ENCODE data around the gene GRAMD4. TPM values are rescaled to one million over a fixed set of nuclear protein-coding genes. Genes with fewer than 3 reads are reported as not detected.

Gene GRAMD4
- total and polyA plus RNA-seq, 10 of the 15 experiments (the other 5 are each of a cell fraction or from before 2014, with no cell fraction given) = 0.21 to 45.5 (median 10.6) TPM

DNA sequence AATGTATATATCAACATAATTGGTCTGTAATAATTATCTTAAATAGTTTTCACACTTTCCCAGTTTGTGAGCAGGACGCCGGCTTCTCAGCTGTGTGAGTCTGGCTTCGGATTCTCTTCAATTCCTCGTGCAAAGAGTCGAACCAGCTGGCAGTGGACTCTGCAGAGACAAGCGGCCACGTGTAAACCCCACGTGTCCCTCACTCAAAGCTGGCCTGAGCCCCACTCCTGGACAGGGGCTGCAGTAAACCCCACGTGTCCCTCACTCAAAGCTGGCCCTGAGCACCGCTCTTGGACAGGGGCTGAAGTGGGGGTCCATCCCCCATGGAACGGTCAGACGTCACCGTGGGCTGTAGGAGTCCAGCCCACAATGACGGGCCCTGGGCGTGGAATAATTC, 66.9 kb downstream of the GRAMD4 start:
- no TSS peak for BruUV-seq (replicated peaks)

More for the DNA sequence above, 66.9 kb downstream of the GRAMD4 start:
- H3K4me3 ChIP-seq = no peak overlapping the region
- H3K4me1 ChIP-seq (ENCODE audit: control insufficient read depth, insufficient read depth, low read length) = peaks cover 26% of the 10 kb centered on the region
- H3K27ac ChIP-seq (ENCODE audit: control insufficient read depth, insufficient read depth) = no peak overlapping the region
- no peak overlapping the region for H2AFZ ChIP-seq (ENCODE audit: control insufficient read depth, low read depth, low read length)
- no peaks in the 10 kb centered on the region for H4K20me1 ChIP-seq (ENCODE audit: control insufficient read depth, insufficient read depth)
- intact Hi-C loops (cut with micrococcal nuclease; ENCODE audit: unreplicated experiment) = no loop called here
- CTCF ChIA-PET = no interaction called here
- POLR2A ChIA-PET = no interaction called here
- TF ChIP-seq NR2F1 (conservative IDR thresholded peaks at IDR 0.05) (no peak), CBX5 (IDR thresholded peaks at IDR 0.05; ENCODE audit: low read depth) (no peak), MXI1 (IDR thresholded peaks at IDR 0.05; ENCODE audit: low read depth, low read length) (no peak), BRCA1 (IDR thresholded peaks at IDR 0.05; ENCODE audit: low read depth, low read length) (no peak), NRF1 (conservative IDR thresholded peaks at IDR 0.05; ENCODE audit: low read depth, low read length) (no peak), ZNF207 (IDR thresholded peaks at IDR 0.05; ENCODE audit: borderline replicate concordance) (no peak), RELA (IDR thresholded peaks at IDR 0.05; ENCODE audit: borderline replicate concordance, partially characterized antibody) (no peak), ZSCAN29 (IDR thresholded peaks at IDR 0.05) (no peak), BHLHE40 (IDR thresholded peaks at IDR 0.05; ENCODE audit: borderline replicate concordance in 1 of 2, low read depth in 2 of 2, low read length in 1 of 2) (no peak), SIX5 (IDR thresholded peaks at IDR 0.05; ENCODE audit: low read depth, low read length, severe bottlenecking) (no peak), SP1 (IDR thresholded peaks at IDR 0.05; ENCODE audit: low read depth, low read length) (no peak), MTA2 (IDR thresholded peaks at IDR 0.05; ENCODE audit: low read depth) (no peak), SMAD5 (IDR thresholded peaks at IDR 0.05; ENCODE audit: low read depth) (no peak), CEBPB (IDR thresholded peaks at IDR 0.05; ENCODE audit: borderline replicate concordance in 1 of 2, low read depth in 2 of 2, low read length in 2 of 2) (no peak)
- TF ChIP-seq, protein P1, sequence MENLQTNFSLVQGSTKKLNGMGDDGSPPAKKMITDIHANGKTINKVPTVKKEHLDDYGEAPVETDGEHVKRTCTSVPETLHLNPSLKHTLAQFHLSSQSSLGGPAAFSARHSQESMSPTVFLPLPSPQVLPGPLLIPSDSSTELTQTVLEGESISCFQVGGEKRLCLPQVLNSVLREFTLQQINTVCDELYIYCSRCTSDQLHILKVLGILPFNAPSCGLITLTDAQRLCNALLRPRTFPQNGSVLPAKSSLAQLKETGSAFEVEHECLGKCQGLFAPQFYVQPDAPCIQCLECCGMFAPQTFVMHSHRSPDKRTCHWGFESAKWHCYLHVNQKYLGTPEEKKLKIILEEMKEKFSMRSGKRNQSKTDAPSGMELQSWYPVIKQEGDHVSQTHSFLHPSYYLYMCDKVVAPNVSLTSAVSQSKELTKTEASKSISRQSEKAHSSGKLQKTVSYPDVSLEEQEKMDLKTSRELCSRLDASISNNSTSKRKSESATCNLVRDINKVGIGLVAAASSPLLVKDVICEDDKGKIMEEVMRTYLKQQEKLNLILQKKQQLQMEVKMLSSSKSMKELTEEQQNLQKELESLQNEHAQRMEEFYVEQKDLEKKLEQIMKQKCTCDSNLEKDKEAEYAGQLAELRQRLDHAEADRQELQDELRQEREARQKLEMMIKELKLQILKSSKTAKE (IDR thresholded peaks at IDR 0.05; ENCODE audit: low read depth, poor library complexity, severe bottlenecking) = no peak
- TF ChIP-seq, protein P2, sequence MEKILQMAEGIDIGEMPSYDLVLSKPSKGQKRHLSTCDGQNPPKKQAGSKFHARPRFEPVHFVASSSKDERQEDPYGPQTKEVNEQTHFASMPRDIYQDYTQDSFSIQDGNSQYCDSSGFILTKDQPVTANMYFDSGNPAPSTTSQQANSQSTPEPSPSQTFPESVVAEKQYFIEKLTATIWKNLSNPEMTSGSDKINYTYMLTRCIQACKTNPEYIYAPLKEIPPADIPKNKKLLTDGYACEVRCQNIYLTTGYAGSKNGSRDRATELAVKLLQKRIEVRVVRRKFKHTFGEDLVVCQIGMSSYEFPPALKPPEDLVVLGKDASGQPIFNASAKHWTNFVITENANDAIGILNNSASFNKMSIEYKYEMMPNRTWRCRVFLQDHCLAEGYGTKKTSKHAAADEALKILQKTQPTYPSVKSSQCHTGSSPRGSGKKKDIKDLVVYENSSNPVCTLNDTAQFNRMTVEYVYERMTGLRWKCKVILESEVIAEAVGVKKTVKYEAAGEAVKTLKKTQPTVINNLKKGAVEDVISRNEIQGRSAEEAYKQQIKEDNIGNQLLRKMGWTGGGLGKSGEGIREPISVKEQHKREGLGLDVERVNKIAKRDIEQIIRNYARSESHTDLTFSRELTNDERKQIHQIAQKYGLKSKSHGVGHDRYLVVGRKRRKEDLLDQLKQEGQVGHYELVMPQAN (conservative IDR thresholded peaks at IDR 0.05) = no peak
- RAD21 ChIA-PET (ENCODE audit: unreplicated experiment) = no interaction called here
- SMC1A ChIA-PET (ENCODE audit: uncharacterized antibody, unreplicated experiment) = no interaction called here
- in situ Hi-C loops (cut with MboI) = no loop called here
- no peaks in the 10 kb centered on the region for H3K79me2 ChIP-seq (ENCODE audit: control insufficient read depth, insufficient read depth, low read length)
- ATAC-seq = no peak
- no peaks in the 10 kb centered on the region for H3K9me3 ChIP-seq (replicated peaks; ENCODE audit: control insufficient read depth, insufficient read depth, low read length)
- H3K27me3 ChIP-seq (replicated peaks in 1 of 2; ENCODE audit: control insufficient read depth in 2 of 2, insufficient read depth in 2 of 2, low read length in 1 of 2) = no peaks in the 10 kb centered on the region
- DNase-seq (ENCODE audit: low read depth, low spot score) = no peak
- no peak for FAIRE-seq
- WGBS (ENCODE audit: insufficient coverage, insufficient replicate concordance, low lambda C conversion rate, missing lambda C conversion rate) = 96% methylated on average over 15 of the region's 15 CpGs
- no peak overlapping the region for H3K9ac ChIP-seq (ENCODE audit: control insufficient read depth, insufficient read depth, low read length)
- peaks cover 8 to 28% of the 10 kb centered on the region in 2 experiments; a peak in 3 of 4 replicates for H3K36me3 ChIP-seq (ENCODE audit: control insufficient read depth in 2 of 2, insufficient read depth in 2 of 2, low read length in 1 of 2)
- H3K4me2 ChIP-seq (ENCODE audit: control insufficient read depth, insufficient read depth) = no peak overlapping the region
